ENCODE results near the gene PLSCR1. TPM values are rescaled to one million over a fixed set of nuclear protein-coding genes. Genes with fewer than 3 reads are reported as not detected.

PLSCR1 gene
- total RNA-seq (100 to 1,000 TPM in 2 of 4 donors, 10 to 100 TPM in 2; 59.3 to 194 (median 101) TPM), polyA plus RNA-seq (100 to 1,000 TPM in 2 of 3 donors, 10 to 100 TPM in 1; 88.9 to 156 (median 145) TPM)

- Histone ChIP-seq H3K4me1 (peaks cover 0 to 39% (median 33%) of the 10 kb centered on the region in 4 donors), H3K27me3 (no peaks in the 10 kb centered on the region), H3K27ac (peak within 1 kb of the TSS; percentile 89 to 98 (median 95)), H3K36me3 (no peaks in the 10 kb centered on the region), H3K9me3 (no peaks in the 10 kb centered on the region), H3K4me3 (peak within 1 kb of the TSS; percentile 64 to 92 (median 85))
- 0% methylated on average over 51 of the region's 51 CpGs for WGBS, 2 donors
- peak; percentile 98 for DNase-seq
- intact Hi-C loops (cut with DNase I): loop anchor here (5.0 to 10.0 kb wide), 2 partner anchors 72 to 479 kb away; no protein-coding TSS in a partner anchor
- TF ChIP-seq POLR2A (IDR thresholded peaks at IDR 0.05) (peak; percentile 75 to 87), POLR2AphosphoS5 (IDR thresholded peaks at IDR 0.05) (peak; percentile 82 to 95 (median 91)), EP300 (IDR thresholded peaks at IDR 0.05) (peak in 3 of 4 donors; percentile 22 to 82 (median 81)), CTCF (IDR thresholded peaks at IDR 0.05) (no peak)
Observed at GRCh38 chr3:146544002-146544928, at the start of gene PLSCR1. Gene PLSCR1 (minus strand): TSS chr3:146544607. CDS start chr3:146536552, 8,055 bp downstream.

GRCh38 chr3:146593776-146594175, 49.4 kb upstream of the PLSCR1 start:
- Histone ChIP-seq H3K4me3 (no peak overlapping the region), H3K27me3 (no peaks in the 10 kb centered on the region), H3K4me1 (no peaks in the 10 kb centered on the region), H3K27ac (no peak overlapping the region), H3K9me3 (no peaks in the 10 kb centered on the region), H3K36me3 (no peaks in the 10 kb centered on the region)
- TF ChIP-seq POLR2AphosphoS5 (IDR thresholded peaks at IDR 0.05) (no peak), CTCF (IDR thresholded peaks at IDR 0.05) (no peak), POLR2A (IDR thresholded peaks at IDR 0.05) (no peak), EP300 (IDR thresholded peaks at IDR 0.05) (no peak)
- DNase-seq: no peak
- WGBS, 2 donors: 87% methylated on average over 3 of the region's 3 CpGs
- intact Hi-C loops (cut with DNase I): loop anchor here (2.0 kb wide), 1 partner anchor 17 kb away; no protein-coding TSS in a partner anchor

- intact Hi-C loops (cut with DNase I): loop anchor here (1.0 kb wide), 1 partner anchor 50 kb away; no protein-coding TSS in a partner anchor
- H3K4me3 ChIP-seq: no peak overlapping the region
- no peaks in the 10 kb centered on the region for H3K27me3 ChIP-seq
- WGBS, 2 donors: 48 to 72% methylated on average over 2 of the region's 2 CpGs
- DNase-seq: no peak
- no peaks in the 10 kb centered on the region for H3K36me3 ChIP-seq
- H3K4me1 ChIP-seq: no peaks in the 10 kb centered on the region
- no peaks in the 10 kb centered on the region for H3K9me3 ChIP-seq
- H3K27ac ChIP-seq: no peak overlapping the region
- TF ChIP-seq CTCF (IDR thresholded peaks at IDR 0.05) (no peak), POLR2AphosphoS5 (IDR thresholded peaks at IDR 0.05) (no peak), EP300 (IDR thresholded peaks at IDR 0.05) (no peak), POLR2A (IDR thresholded peaks at IDR 0.05) (no peak)
Observed at GRCh38 chr3:146590521-146590920, 46.1 kb upstream of the PLSCR1 start.

GRCh38 chr3:146589899-146590508, 45.6 kb upstream of the PLSCR1 start:
- DNase-seq: no peak

More at GRCh38 chr3:146589899-146590508, 45.6 kb upstream of the PLSCR1 start:
- Histone ChIP-seq H3K4me1 (no peaks in the 10 kb centered on the region), H3K4me3 (no peak overlapping the region), H3K36me3 (no peaks in the 10 kb centered on the region), H3K9me3 (no peaks in the 10 kb centered on the region), H3K27me3 (no peaks in the 10 kb centered on the region), H3K27ac (no peak overlapping the region)
- TF ChIP-seq EP300 (IDR thresholded peaks at IDR 0.05) (no peak), CTCF (IDR thresholded peaks at IDR 0.05) (peak; percentile 41 to 47 (median 42))
- intact Hi-C loops (cut with DNase I): loop anchor here (1.0 kb wide), 1 partner anchor 50 kb away; no protein-coding TSS in a partner anchor
- WGBS, 2 donors: 3 to 13% methylated on average over 1 of the region's 1 CpG

All from sigmoid colon (tissue), 7 donors.